Upper lobe of right lung (tissue), 1 donor: ENCODE results near the gene RELCH. TPM values are rescaled to one million over a fixed set of nuclear protein-coding genes. Genes with fewer than 3 reads are reported as not detected.

Source experiments
- ATAC-seq: fragments of 200-7000 bp; cut with Tn5 transposase; one replicate; pipeline ENCODE4 v1.9.1; 2020; ENCODE audit warnings: mild to moderate bottlenecking, moderate library complexity
- DNase-seq: peaks from one replicate; pipeline ENCODE4 v3.0.0-alpha.2; 2020
- H3K27ac ChIP-seq: fragments of 200-600 bp; one replicate; pipeline ENCODE4 v1.8.0; 2022
- H3K27me3 ChIP-seq: fragments of 200-600 bp; one replicate; pipeline ENCODE4 v1.8.0; 2022; ENCODE audit warnings: mild to moderate bottlenecking
- H3K36me3 ChIP-seq: fragments of 200-600 bp; one replicate; pipeline ENCODE4 v1.8.0; 2022
- H3K4me1 ChIP-seq: fragments of 200-600 bp; one replicate; pipeline ENCODE4 v1.8.0; 2022
- H3K4me3 ChIP-seq: fragments of 200-600 bp; one replicate; pipeline ENCODE4 v1.8.0; 2022; ENCODE audit warnings: mild to moderate bottlenecking
- H3K9me3 ChIP-seq: fragments of 200-600 bp; one replicate; pipeline ENCODE4 v1.8.0; 2022
- CTCF ChIP-seq: fragments of 200-600 bp; IDR thresholded peaks from one replicate; pipeline ENCODE4 v1.8.0; 2022; ENCODE audit warnings: antibody characterized with exemption
- intact Hi-C: fragments of 100-400 bp; cut with DNase I; formaldehyde crosslinking; loops from one replicate; pipeline ENCODE4 v1.11.0; 2022
- total RNA-seq: library from RNA; stranded (reverse); fragmentation: NEBNext Ultra II Directional; extraction: Animal tissue kit (Norgen Biotek cat#: 25700); gene quantifications from one replicate; pipeline ENCODE4 v1.2.1, GENCODE V29; 2021
- donor health status: DM: no; HTN: yes; CAD: no; lungs with severe emphysema.

RELCH gene
- total RNA-seq, 1 donor from 2014 or later, result 30.0 TPM

- H3K9me3 ChIP-seq, result no peaks in the 10 kb centered on the region
- no peak for DNase-seq
- H3K27ac ChIP-seq, result no peak overlapping the region
- no peak overlapping the region for H3K4me3 ChIP-seq
- intact Hi-C loops, result loop anchor here (10.0 kb wide), 1 partner anchor 65 kb away; the partner anchor contains the start of genes PIGN and RELCH
- no peaks in the 10 kb centered on the region for H3K27me3 ChIP-seq
- no peaks in the 10 kb centered on the region for H3K4me1 ChIP-seq
- peak; percentile 84 for TF ChIP-seq CTCF
- ATAC-seq, result peak; percentile 76
- H3K36me3 ChIP-seq, result peaks cover 40% of the 10 kb centered on the region
These were observed 62.5 kb downstream of the RELCH start for GRCh38 chr18:62249478-62250097.

GRCh38 chr18:62250475-62250874, 63.4 kb downstream of the RELCH start:
- TF ChIP-seq CTCF, result no peak

GRCh38 chr18:62258093-62258492, 71.0 kb downstream of the RELCH start:
- Histone ChIP-seq H3K4me3 (no peak overlapping the region), H3K9me3 (no peaks in the 10 kb centered on the region), H3K4me1 (no peaks in the 10 kb centered on the region), H3K27me3 (no peaks in the 10 kb centered on the region), H3K27ac (no peak overlapping the region), H3K36me3 (peaks cover 90% of the 10 kb centered on the region)
- ATAC-seq (no peak), DNase-seq (no peak)
- no peak for TF ChIP-seq CTCF
- intact Hi-C loops, result no loop called here

More at GRCh38 chr18:62250475-62250874, 63.4 kb downstream of the RELCH start:
- H3K4me3 ChIP-seq, result no peak overlapping the region
- H3K27me3 ChIP-seq, result no peaks in the 10 kb centered on the region
- peaks cover 40% of the 10 kb centered on the region for H3K36me3 ChIP-seq
- no peak for DNase-seq
- no peak overlapping the region for H3K27ac ChIP-seq
- no peak for ATAC-seq
- no peaks in the 10 kb centered on the region for H3K9me3 ChIP-seq
- intact Hi-C loops, result no loop called here
- no peaks in the 10 kb centered on the region for H3K4me1 ChIP-seq

GRCh38 chr18:62258616-62259015, 71.6 kb downstream of the RELCH start:
- Histone ChIP-seq H3K9me3 (no peaks in the 10 kb centered on the region), H3K27ac (no peak overlapping the region), H3K4me1 (no peaks in the 10 kb centered on the region), H3K36me3 (peaks cover 93% of the 10 kb centered on the region), H3K4me3 (no peak overlapping the region), H3K27me3 (no peaks in the 10 kb centered on the region)
- DNase-seq (no peak), ATAC-seq (no peak)
- intact Hi-C loops, result no loop called here
- no peak for TF ChIP-seq CTCF

GRCh38 chr18:62262061-62262460, 75.0 kb downstream of the RELCH start:
- TF ChIP-seq CTCF, result no peak
- Histone ChIP-seq H3K27me3 (no peaks in the 10 kb centered on the region), H3K4me1 (no peaks in the 10 kb centered on the region), H3K36me3 (peaks cover 92% of the 10 kb centered on the region), H3K27ac (no peak overlapping the region), H3K4me3 (no peak overlapping the region), H3K9me3 (no peaks in the 10 kb centered on the region)
- intact Hi-C loops, result no loop called here
- ATAC-seq (no peak), DNase-seq (no peak)

- TF ChIP-seq CTCF, result no peak
- peaks cover 84% of the 10 kb centered on the region for H3K36me3 ChIP-seq
- no peaks in the 10 kb centered on the region for H3K27me3 ChIP-seq
- no peak overlapping the region for H3K27ac ChIP-seq
- H3K4me3 ChIP-seq, result no peak overlapping the region
- DNase-seq (no peak), ATAC-seq (no peak)
- H3K9me3 ChIP-seq, result no peaks in the 10 kb centered on the region
- H3K4me1 ChIP-seq, result no peaks in the 10 kb centered on the region
- intact Hi-C loops, result no loop called here
These were observed 77.9 kb downstream of the RELCH start for GRCh38 chr18:62264984-62265383.
